ENCODE results near the gene TUBA3E.
"Not testable (repeated sequence)": the region's sequence is repeated elsewhere in the genome, so short reads cannot be mapped to it uniquely, and the experiment has no call there.

DNA sequence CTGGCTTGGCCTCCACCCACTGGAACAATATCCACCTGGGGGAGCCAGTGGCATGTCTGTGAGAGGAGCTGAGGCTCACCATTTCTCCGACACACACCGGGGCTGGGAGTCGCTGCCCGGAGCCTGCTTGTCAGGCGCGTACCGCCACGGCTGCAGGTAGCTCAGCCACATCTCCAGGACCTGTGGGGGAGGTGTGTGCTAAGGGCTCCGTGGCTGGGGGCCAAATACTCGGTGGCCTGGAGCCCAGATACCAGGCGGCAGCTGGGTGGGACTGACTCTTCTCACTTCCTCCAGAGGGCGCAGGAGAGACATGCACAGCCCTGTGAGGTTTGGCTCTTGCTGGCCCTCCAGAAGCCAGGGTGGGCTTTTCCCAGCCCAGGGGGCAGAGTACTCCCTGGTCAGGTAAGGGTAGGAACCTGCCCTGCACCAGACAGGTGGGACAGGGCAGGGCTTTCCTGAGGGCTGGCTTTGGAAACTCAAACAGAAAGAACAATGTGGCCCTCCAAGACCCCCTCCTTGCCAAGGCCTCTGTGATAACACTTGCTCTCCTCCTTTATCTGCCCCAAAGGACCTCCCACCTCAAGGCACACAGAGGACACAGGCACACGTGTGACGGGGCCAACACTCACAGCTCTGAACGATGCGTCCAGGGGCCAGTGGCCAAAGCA, 42.1 kb downstream of the TUBA3E start:
- TF ChIP-seq CHCHD3 (CRISPR knock-in tag; IDR thresholded peaks at IDR 0.05); ZFP36 (IDR thresholded peaks at IDR 0.05; ENCODE audit: low read depth, low read length, partially characterized antibody); HIVEP1 (CRISPR knock-in tag; IDR thresholded peaks at IDR 0.05); BCL6 (CRISPR knock-in tag; IDR thresholded peaks at IDR 0.05): not testable (repeated sequence)
- TF ChIP-seq, protein P1, sequence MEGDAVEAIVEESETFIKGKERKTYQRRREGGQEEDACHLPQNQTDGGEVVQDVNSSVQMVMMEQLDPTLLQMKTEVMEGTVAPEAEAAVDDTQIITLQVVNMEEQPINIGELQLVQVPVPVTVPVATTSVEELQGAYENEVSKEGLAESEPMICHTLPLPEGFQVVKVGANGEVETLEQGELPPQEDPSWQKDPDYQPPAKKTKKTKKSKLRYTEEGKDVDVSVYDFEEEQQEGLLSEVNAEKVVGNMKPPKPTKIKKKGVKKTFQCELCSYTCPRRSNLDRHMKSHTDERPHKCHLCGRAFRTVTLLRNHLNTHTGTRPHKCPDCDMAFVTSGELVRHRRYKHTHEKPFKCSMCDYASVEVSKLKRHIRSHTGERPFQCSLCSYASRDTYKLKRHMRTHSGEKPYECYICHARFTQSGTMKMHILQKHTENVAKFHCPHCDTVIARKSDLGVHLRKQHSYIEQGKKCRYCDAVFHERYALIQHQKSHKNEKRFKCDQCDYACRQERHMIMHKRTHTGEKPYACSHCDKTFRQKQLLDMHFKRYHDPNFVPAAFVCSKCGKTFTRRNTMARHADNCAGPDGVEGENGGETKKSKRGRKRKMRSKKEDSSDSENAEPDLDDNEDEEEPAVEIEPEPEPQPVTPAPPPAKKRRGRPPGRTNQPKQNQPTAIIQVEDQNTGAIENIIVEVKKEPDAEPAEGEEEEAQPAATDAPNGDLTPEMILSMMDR (IDR thresholded peaks at IDR 0.05 in 2 of 3, conservative IDR thresholded peaks at IDR 0.05 in 1 of 3; ENCODE audit: insufficient read depth in 2 of 3, low read depth in 1 of 3, low read length in 3 of 3): peak; percentile 53 to 60 (median 59); a peak in 5 of 6 replicates

All from K562 (cell line).